H54 (cell line): ENCODE results near the gene PHACTR4.
A peak's percentile ranks its signal among the peaks of the same experiment; 100 is the strongest.

ENCODE experiments used
- DNase-seq: peaks from one replicate; pipeline ENCODE4 v3.0.0; 2011; ENCODE audit warnings: low spot score, mixed read lengths; ENCODE audit not compliant: insufficient read length
- FAIRE-seq: peaks from 3 replicates; lab custom pipeline; 2011; peaks lifted over from hg19 to GRCh38; lab: Jason Lieb, UNC
- POLR2A ChIP-seq: IDR thresholded peaks from 2 replicates; pipeline ENCODE4 v1.6.1; 2011; ENCODE audit warnings: low read depth, mild to moderate bottlenecking, low read length

PHACTR4 gene

GRCh38 chr1:28392027-28392652 is 22.6 kb downstream of the PHACTR4 start:
- FAIRE-seq (peak; percentile 95), DNase-seq (peak; percentile 12)
- no peak for TF ChIP-seq POLR2A

- no peak for TF ChIP-seq POLR2A
- no peak for DNase-seq
- FAIRE-seq: no peak
Measured at GRCh38 chr1:28394136-28394535, 24.6 kb downstream of the PHACTR4 start.

DNA sequence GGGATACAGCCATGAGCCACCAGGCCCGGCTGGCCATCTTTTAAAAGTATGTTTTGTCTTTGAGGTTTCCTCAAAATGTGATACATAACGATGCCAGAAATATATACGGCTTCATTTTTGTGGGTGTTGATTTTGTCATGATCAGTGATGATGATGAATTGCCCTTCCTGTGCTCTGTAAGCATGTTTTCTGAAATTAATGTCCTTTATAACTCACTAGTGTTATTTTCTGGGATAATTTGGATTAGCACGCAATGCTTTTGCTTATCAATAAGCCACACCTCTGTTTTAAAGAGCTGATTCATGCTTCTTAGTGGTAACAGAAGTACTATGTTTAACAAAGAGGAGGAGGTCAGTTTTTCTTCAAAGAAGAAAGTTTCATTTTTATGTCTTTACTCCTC is 25.6 kb downstream of the PHACTR4 start:
- no peak for FAIRE-seq
- TF ChIP-seq POLR2A: no peak
- DNase-seq: no peak

- FAIRE-seq (no peak), DNase-seq (no peak)
- TF ChIP-seq POLR2A: no peak
Measured at GRCh38 chr1:28401760-28402159, 32.2 kb downstream of the PHACTR4 start.

- DNase-seq: no peak
- no peak for TF ChIP-seq POLR2A
- FAIRE-seq: no peak
Measured at GRCh38 chr1:28409090-28409489, 39.5 kb downstream of the PHACTR4 start.

DNA sequence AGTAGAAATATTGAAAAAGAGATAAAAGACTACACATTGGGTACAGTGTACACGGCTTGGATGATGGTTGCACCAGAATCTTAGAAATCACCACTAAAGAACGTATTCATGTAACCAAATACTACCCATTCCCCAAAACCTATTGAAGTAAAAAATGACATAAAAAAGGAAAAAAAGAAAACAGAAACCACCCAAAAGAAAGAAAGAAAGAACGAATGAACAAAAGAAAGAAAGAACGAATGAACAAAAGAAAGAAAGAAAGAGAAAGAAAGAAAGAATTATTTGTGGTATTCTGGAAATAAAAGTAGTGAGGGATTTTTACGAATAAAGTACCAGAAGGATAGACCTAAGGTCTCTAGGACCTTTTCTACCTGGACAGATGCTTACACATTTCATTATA is 42.1 kb downstream of the PHACTR4 start:
- TF ChIP-seq POLR2A: no peak
- FAIRE-seq: no peak
- no peak for DNase-seq

- DNase-seq (no peak), FAIRE-seq (no peak)
- no peak for TF ChIP-seq POLR2A
Measured at GRCh38 chr1:28412731-28413130, 43.2 kb downstream of the PHACTR4 start.

GRCh38 chr1:28416509-28417194 is 47.1 kb downstream of the PHACTR4 start:
- no peak for DNase-seq
- no peak for FAIRE-seq

DNA sequence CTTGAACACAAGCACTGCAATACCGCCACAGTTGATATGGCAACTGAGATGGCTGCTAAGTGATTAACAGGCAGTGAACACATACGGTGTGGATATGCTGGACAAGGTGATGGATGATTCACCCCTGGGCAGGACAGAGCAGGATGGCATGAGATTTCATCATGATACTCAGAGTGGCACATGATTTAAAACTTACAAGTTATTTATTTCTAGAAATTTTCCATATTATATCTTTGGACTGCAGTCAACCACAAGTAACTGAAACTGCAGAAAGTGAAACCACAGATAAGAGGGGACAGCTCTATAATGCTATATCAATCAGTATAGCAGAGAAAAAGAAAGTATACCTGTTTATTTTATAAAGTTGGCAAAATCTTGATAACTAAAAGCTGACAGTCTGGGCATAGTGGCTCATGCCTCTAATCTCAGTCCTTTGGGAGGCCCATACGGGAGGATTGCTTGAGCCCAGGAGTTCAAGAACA is 47.9 kb downstream of the PHACTR4 start:
- no peak for TF ChIP-seq POLR2A
- FAIRE-seq: no peak
- no peak for DNase-seq

More at GRCh38 chr1:28416509-28417194, 47.1 kb downstream of the PHACTR4 start:
- no peak for TF ChIP-seq POLR2A

DNA sequence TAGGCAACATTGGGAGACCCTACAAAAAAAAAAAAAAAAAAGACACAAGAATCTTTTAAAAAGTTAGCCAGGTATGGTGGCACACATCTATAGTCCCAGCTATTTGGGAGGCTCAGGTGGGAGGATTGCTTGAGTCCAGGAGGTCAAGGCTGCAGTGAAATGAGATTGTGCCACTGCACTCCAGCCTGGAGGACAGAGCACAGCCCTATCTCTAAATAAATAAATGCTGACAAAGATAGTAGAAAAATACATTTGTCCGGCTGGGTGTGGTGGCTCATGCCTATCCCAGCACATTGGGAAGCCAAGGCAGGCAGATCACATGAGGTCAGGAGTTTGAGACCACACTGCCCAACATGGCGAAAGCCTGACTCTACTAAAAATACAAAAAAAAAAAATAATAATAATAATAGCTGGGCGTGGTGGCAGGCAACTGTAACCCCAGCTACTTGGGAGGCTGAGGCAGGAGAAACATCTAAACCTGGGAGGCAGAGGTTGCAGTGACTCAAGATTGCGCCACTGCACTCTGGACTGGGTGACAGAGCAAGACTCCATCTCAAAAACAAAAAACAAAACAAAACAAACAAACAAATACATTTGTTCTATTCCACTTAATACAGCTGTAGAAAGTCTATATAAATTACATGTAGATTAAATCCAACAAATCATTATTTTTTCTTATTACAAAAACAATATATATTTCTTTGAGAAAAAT is 48.5 kb downstream of the PHACTR4 start:
- FAIRE-seq: no peak
- DNase-seq: no peak
- TF ChIP-seq POLR2A: no peak

GRCh38 chr1:28421744-28422143 is 52.2 kb downstream of the PHACTR4 start:
- no peak for FAIRE-seq
- no peak for DNase-seq
- TF ChIP-seq POLR2A: no peak

DNA sequence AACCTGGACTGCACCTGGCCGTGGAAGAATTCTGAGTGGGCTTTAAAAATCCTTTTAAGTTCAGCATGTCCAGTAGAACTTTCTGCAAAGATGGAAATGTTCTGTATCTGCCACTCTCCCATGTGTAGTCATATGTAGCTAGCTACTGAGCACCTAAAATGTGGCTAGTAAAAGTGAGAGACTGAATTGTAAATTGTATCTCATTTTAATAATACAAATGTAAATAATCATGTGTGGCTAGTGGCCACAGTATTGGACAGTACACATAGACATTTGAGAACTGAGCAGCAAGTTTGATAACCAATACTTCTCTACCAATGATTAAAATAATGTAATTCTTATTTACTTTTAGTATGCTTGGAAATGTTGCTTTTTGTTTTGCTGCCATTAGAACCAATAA is 57.3 kb downstream of the PHACTR4 start:
- DNase-seq (no peak), FAIRE-seq (no peak)
- TF ChIP-seq POLR2A: no peak

GRCh38 chr1:28428012-28428411 is 58.5 kb downstream of the PHACTR4 start:
- TF ChIP-seq POLR2A: no peak
- FAIRE-seq (no peak), DNase-seq (no peak)

GRCh38 chr1:28428990-28429520 is 59.5 kb downstream of the PHACTR4 start:
- TF ChIP-seq POLR2A: no peak
- FAIRE-seq (no peak), DNase-seq (no peak)
